RKO (cell line): ENCODE measurements around the gene CCDC18.
A peak's percentile ranks its signal among the peaks of the same experiment; 100 is the strongest.
"Not testable (repeated sequence)": the region's sequence is repeated elsewhere in the genome, so short reads cannot be mapped to it uniquely, and the experiment has no call there.

Experiments used
- DNase-seq: peaks from one replicate; pipeline ENCODE4 v3.0.0-alpha.2; 2016; ENCODE audit warnings: low spot score

Gene CCDC18

GRCh38 chr1:93180723-93181613 lies at the start of gene CCDC18:
Gene CCDC18, plus strand, starts transcription at chr1:93180724. Its CDS starts 2,638 bp downstream, at chr1:93183362.
- DNase-seq: peak; percentile 84

- DNase-seq: no peak
Measured at GRCh38 chr1:93132638-93133037, 47.9 kb upstream of the CCDC18 start.

GRCh38 chr1:93136445-93136844 lies 44.1 kb upstream of the CCDC18 start:
- DNase-seq: no peak

GRCh38 chr1:93137604-93138292 lies 42.8 kb upstream of the CCDC18 start:
- DNase-seq: no peak

GRCh38 chr1:93140106-93140505 lies 40.4 kb upstream of the CCDC18 start:
- no peak for DNase-seq

- no peak for DNase-seq
Measured at GRCh38 chr1:93142161-93142560, 38.4 kb upstream of the CCDC18 start.

GRCh38 chr1:93143136-93143535 lies 37.4 kb upstream of the CCDC18 start:
- no peak for DNase-seq

- DNase-seq: no peak
Measured at GRCh38 chr1:93143769-93144168, 36.8 kb upstream of the CCDC18 start.

- no peak for DNase-seq
Measured at GRCh38 chr1:93148001-93148400, 32.5 kb upstream of the CCDC18 start.

GRCh38 chr1:93150729-93151128 lies 29.8 kb upstream of the CCDC18 start:
- DNase-seq: no peak

- no peak for DNase-seq
Measured at GRCh38 chr1:93151474-93151873, 29.1 kb upstream of the CCDC18 start.

- DNase-seq: no peak
Measured at GRCh38 chr1:93152835-93153234, 27.7 kb upstream of the CCDC18 start.

GRCh38 chr1:93154898-93155297 lies 25.6 kb upstream of the CCDC18 start:
- no peak for DNase-seq

- DNase-seq: no peak
Measured at GRCh38 chr1:93155335-93155734, 25.2 kb upstream of the CCDC18 start.

GRCh38 chr1:93159337-93159736 lies 21.2 kb upstream of the CCDC18 start:
- no peak for DNase-seq

GRCh38 chr1:93163314-93163713 lies 17.2 kb upstream of the CCDC18 start:
- not testable (repeated sequence) for DNase-seq

GRCh38 chr1:93164816-93165215 lies 15.7 kb upstream of the CCDC18 start:
- DNase-seq: no peak

GRCh38 chr1:93165895-93166294 lies 14.6 kb upstream of the CCDC18 start:
- not testable (repeated sequence) for DNase-seq

- no peak for DNase-seq
Measured at GRCh38 chr1:93167006-93167405, 13.5 kb upstream of the CCDC18 start.

- DNase-seq: not testable (repeated sequence)
Measured at GRCh38 chr1:93170141-93170678, 10.3 kb upstream of the CCDC18 start.

- DNase-seq: no peak
Measured at GRCh38 chr1:93171549-93172034, 8.9 kb upstream of the CCDC18 start.

GRCh38 chr1:93172778-93173177 lies 7.7 kb upstream of the CCDC18 start:
- DNase-seq: no peak

GRCh38 chr1:93174638-93175037 lies 5.9 kb upstream of the CCDC18 start:
- DNase-seq: not testable (repeated sequence)
